H1 (cell line): ENCODE measurements around the gene ACP2. TPM values are rescaled to one million over a fixed set of nuclear protein-coding genes. Genes with fewer than 3 reads are reported as not detected.

ENCODE experiments used
- CTCF ChIA-PET: fragments of 300-600 bp; sonication (Branson Sonifier 250); formaldehyde crosslinking; loops from one replicate; lab custom pipeline; 2021; ENCODE audit not compliant: partially characterized antibody; lab: Charles Lee
- POLR2A ChIA-PET: fragments of 300-600 bp; sonication (Branson Sonifier 250); formaldehyde crosslinking; loops from one replicate; lab custom pipeline; 2021; ENCODE audit warnings: inconsistent platforms; ENCODE audit not compliant: partially characterized antibody; lab: Charles Lee
- DNase-seq, 2 experiments: peaks; one replicate each; pipeline versions ENCODE4 v3.0.0 to v3.0.0-alpha.2; 2010 to 2022; ENCODE audit warnings: low spot score in 2 of 2, low read depth in 1 of 2, mixed read lengths in 1 of 2
- FAIRE-seq: peaks from 2 replicates; lab custom pipeline; 2011; peaks lifted over from hg19 to GRCh38; lab: Jason Lieb, UNC
- H2AFZ ChIP-seq: 2 replicates; pipeline ENCODE4 v1.8.1; 2012; ENCODE audit warnings: low read length, inconsistent platforms
- H2AK5ac ChIP-seq: 2 replicates; pipeline ENCODE4 v1.6.1; 2013; ENCODE audit warnings: low read depth, low read length
- H2BK120ac ChIP-seq: replicated peaks from 2 replicates; pipeline ENCODE3; 2013; ENCODE audit warnings: low read depth, low read length, inconsistent platforms
- H2BK12ac ChIP-seq: 2 replicates; pipeline ENCODE4 v1.6.1; 2013; ENCODE audit warnings: low read depth, low read length
- H2BK15ac ChIP-seq: 2 replicates; pipeline ENCODE4 v1.6.1; 2013; ENCODE audit warnings: low read length
- H2BK20ac ChIP-seq: 2 replicates; pipeline ENCODE4 v1.6.1; 2013; ENCODE audit warnings: low read length
- H2BK5ac ChIP-seq: 2 replicates; pipeline ENCODE4 v1.6.1; 2013; ENCODE audit warnings: low read depth, low read length
- H3K14ac ChIP-seq: 2 replicates; pipeline ENCODE4 v1.6.1; 2013; ENCODE audit warnings: inconsistent platforms; ENCODE audit not compliant: insufficient read length
- H3K18ac ChIP-seq: 2 replicates; pipeline ENCODE4 v1.6.1; 2013; ENCODE audit warnings: low read length; ENCODE audit errors: extremely low read depth
- H3K23ac ChIP-seq: 2 replicates; pipeline ENCODE4 v1.6.1; 2013; ENCODE audit warnings: inconsistent platforms; ENCODE audit not compliant: insufficient read length
- H3K23me2 ChIP-seq: 2 replicates; pipeline ENCODE4 v1.6.1; 2013; ENCODE audit warnings: low read depth, low read length
- H3K27ac ChIP-seq: 2 replicates; pipeline ENCODE4 v1.6.1; 2011; ENCODE audit warnings: low read depth, low read length, inconsistent platforms
- H3K27me3 ChIP-seq, 4 experiments: replicated peaks in 1 of 4; 1 replicate in 1 of 4; 2 replicates in 3 of 4; pipeline versions ENCODE4 v1.6.1 to v1.8.1; 2011 to 2013; ENCODE audit warnings: low read length in 3 of 4, mild to moderate bottlenecking in 3 of 4, inconsistent platforms in 2 of 4, mixed read lengths in 2 of 4, moderate library complexity in 1 of 4; ENCODE audit not compliant: control insufficient read depth in 3 of 4, insufficient read depth in 3 of 4; ENCODE audit errors: extremely low read depth in 1 of 4
- H3K36me3 ChIP-seq, 4 experiments: 2 replicates each; pipeline versions ENCODE4 v1.6.1 to v1.8.1; 2011 to 2013; ENCODE audit warnings: mild to moderate bottlenecking in 4 of 4, low read length in 3 of 4, moderate library complexity in 2 of 4, control low read depth in 1 of 4, inconsistent platforms in 1 of 4; ENCODE audit not compliant: insufficient read depth in 4 of 4, control insufficient read depth in 2 of 4
- H3K4ac ChIP-seq: replicated peaks from 2 replicates; pipeline ENCODE3; 2013; ENCODE audit warnings: low read length, low read depth, mixed read lengths, inconsistent platforms; ENCODE audit not compliant: insufficient read length
- H3K4me1 ChIP-seq, 4 experiments: replicated peaks in 1 of 4; 1 replicate in 1 of 4; 2 replicates in 3 of 4; pipeline versions ENCODE4 v1.6.1 to v1.8.1; 2011 to 2013; ENCODE audit warnings: low read length in 3 of 4, inconsistent platforms in 2 of 4, mixed read lengths in 1 of 4; ENCODE audit not compliant: insufficient read depth in 4 of 4, control insufficient read depth in 3 of 4
- H3K4me2 ChIP-seq, 2 experiments: 2 replicates each; pipeline versions ENCODE4 v1.6.1 to v1.8.1; 2011 to 2013; ENCODE audit warnings: low read depth in 2 of 2, low read length in 2 of 2, control low read depth in 1 of 2, inconsistent platforms in 1 of 2, mild to moderate bottlenecking in 1 of 2; ENCODE audit not compliant: insufficient read depth in 1 of 2
- H3K4me3 ChIP-seq, 4 experiments: fragments of 200-600, 300-600 bp in 1 of 4; sonication (generic), shearing (Covaris generic), sonication (Bioruptor Twin) in 1 of 4; 2 replicates each; pipeline versions ENCODE4 v1.5.1 to v1.8.1; 2011 to 2016; ENCODE audit warnings: low read length in 4 of 4, low read depth in 3 of 4, control low read depth in 2 of 4, inconsistent platforms in 2 of 4, mild to moderate bottlenecking in 2 of 4, mixed read lengths in 1 of 4, moderate library complexity in 1 of 4; ENCODE audit not compliant: insufficient read depth in 2 of 4; ENCODE audit errors: extremely low read depth in 1 of 4
- H3K56ac ChIP-seq: replicated peaks from 2 replicates; pipeline ENCODE3; 2013; ENCODE audit warnings: low read depth, mild to moderate bottlenecking, mixed read lengths, low read length, inconsistent platforms; ENCODE audit not compliant: insufficient read length
- H3K79me1 ChIP-seq: 2 replicates; pipeline ENCODE4 v1.6.1; 2013; ENCODE audit warnings: low read depth, low read length, control low read depth
- H3K79me2 ChIP-seq, 2 experiments: 2 replicates each; pipeline versions ENCODE4 v1.6.1 to v1.8.1; 2012 to 2013; ENCODE audit warnings: low read length in 2 of 2, mild to moderate bottlenecking in 2 of 2, inconsistent platforms in 1 of 2; ENCODE audit not compliant: insufficient read depth in 2 of 2, control insufficient read depth in 1 of 2
- H3K9ac ChIP-seq, 4 experiments: replicated peaks in 1 of 4; 1 replicate in 1 of 4; 2 replicates in 3 of 4; pipeline versions ENCODE4 v1.6.1 to v1.8.1; 2011 to 2013; ENCODE audit warnings: low read depth in 3 of 4, low read length in 3 of 4, control low read depth in 2 of 4, mild to moderate bottlenecking in 2 of 4, moderate library complexity in 2 of 4, inconsistent platforms in 1 of 4; ENCODE audit errors: extremely low read depth in 1 of 4
- H3K9me3 ChIP-seq, 2 experiments: 2 replicates each; pipeline versions ENCODE4 v1.6.1 to v1.8.1; 2012 to 2013; ENCODE audit warnings: mild to moderate bottlenecking in 2 of 2, moderate library complexity in 2 of 2, control low read depth in 1 of 2, inconsistent platforms in 1 of 2, low read depth in 1 of 2, low read length in 1 of 2, mixed read lengths in 1 of 2; ENCODE audit not compliant: insufficient read depth in 2 of 2
- H4K20me1 ChIP-seq, 2 experiments: replicated peaks in 1 of 2; 2 replicates each; pipeline versions ENCODE3 to v1.8.1; 2011 to 2013; ENCODE audit warnings: inconsistent platforms in 2 of 2, low read length in 2 of 2, mild to moderate bottlenecking in 1 of 2; ENCODE audit not compliant: insufficient read depth in 2 of 2, control insufficient read depth in 1 of 2
- H4K5ac ChIP-seq: 2 replicates; pipeline ENCODE4 v1.6.1; 2013; ENCODE audit warnings: low read length, low read depth, mixed read lengths, inconsistent platforms; ENCODE audit not compliant: insufficient read length
- H4K8ac ChIP-seq: 2 replicates; pipeline ENCODE4 v1.8.0; 2013; ENCODE audit warnings: mild to moderate bottlenecking, moderate library complexity, low read length, inconsistent platforms; ENCODE audit not compliant: insufficient read depth; ENCODE audit errors: extremely low read depth
- H4K91ac ChIP-seq: replicated peaks from 2 replicates; pipeline ENCODE3; 2013; ENCODE audit warnings: low read length, mixed read lengths, inconsistent platforms; ENCODE audit not compliant: insufficient read length
- EZH2 ChIP-seq: fragments of 200-600 bp; sonication (generic); IDR thresholded peaks from 2 replicates; pipeline ENCODE4 v1.7.1; 2012; ENCODE audit warnings: low read depth, mild to moderate bottlenecking, moderate library complexity, low read length, inconsistent platforms; ENCODE audit not compliant: severe bottlenecking
- MAX ChIP-seq: IDR thresholded peaks from 2 replicates; pipeline ENCODE4 v1.6.1; 2012; ENCODE audit warnings: inconsistent platforms
- RXRA ChIP-seq: IDR thresholded peaks from 2 replicates; pipeline ENCODE4 v1.6.1; 2011; ENCODE audit warnings: low read depth, mild to moderate bottlenecking, low read length, moderate library complexity; ENCODE audit not compliant: insufficient read depth
- SIN3A ChIP-seq, 2 experiments: IDR thresholded peaks in 1 of 2; conservative IDR thresholded peaks in 1 of 2; 2 replicates each; pipeline ENCODE4 v1.6.1; 2011 to 2012; ENCODE audit warnings: low read length in 2 of 2, improper control_type of control experiment in 1 of 2, low read depth in 1 of 2, mild to moderate bottlenecking in 1 of 2
- whole genome bisulfite sequencing, 2 experiments: shearing (Covaris generic) in 1 of 2; methylation state at CpG; one replicate each; pipeline versions ENCODE4 v1.1.6 to v1.1.7; 2013 to 2015; ENCODE audit warnings: low lambda C conversion rate in 2 of 2, mixed read lengths in 2 of 2, inconsistent platforms in 1 of 2, low coverage in 1 of 2, missing lambda C conversion rate in 1 of 2; ENCODE audit not compliant: insufficient replicate concordance in 2 of 2, insufficient coverage in 1 of 2, insufficient read length in 1 of 2; ENCODE audit errors: extremely low coverage in 1 of 2, missing lambda C conversion rate in 1 of 2; 5-methylcytosine and 5-hydroxymethylcytosine counted together
- polyA plus RNA-seq, 7 experiments: library from polyadenylated mRNA; depleted of rRNA in 3 of 7; stranded (reverse) in 5 of 7; unstranded in 2 of 7; fragments of >200 nt in 5 of 7; fragments of 200-250 nt in 2 of 7; gene quantifications; 1 replicate in 5 of 7; 2 replicates in 1 of 7; 4 replicates in 1 of 7; pipeline versions ENCODE4 v1.2.1 to v1.2.3, GENCODE V29; 2011 to 2013; ENCODE audit warnings: missing spikeins in 2 of 7, mixed read lengths in 2 of 7
- total RNA-seq: library from RNA; stranded (reverse); fragmentation: NEBNext Ultra II Directional; extraction: Animal tissue kit (Norgen Biotek cat#: 25700); gene quantifications from 2 replicates; pipeline ENCODE4 v1.2.1, GENCODE V29; 2021
- TF ChIP-seq, protein P1 (sequence below): IDR thresholded peaks from 2 replicates; pipeline ENCODE4 v1.6.1; 2011; ENCODE audit warnings: low read length, improper control_type of control experiment

ACP2 gene
- total and polyA plus RNA-seq, 2 of the 8 experiments (the other 6 are each of a cell fraction or from before 2014, with no cell fraction given) = 17.8 to 19.8 TPM

GRCh38 chr11:47239852-47240251, 8.8 kb downstream of the ACP2 start:
- 98% methylated on average over 9 of the region's 10 CpGs; no CpG with 5 or more reads in 1 of the 2 experiments for WGBS, 2 experiments
- CTCF ChIA-PET = interaction anchor here (11.4 kb wide), 2 partner anchors 20 to 60 kb away, joined by 88 to 107 read pairs; partner anchors contain the start of genes ARFGAP2 and NR1H3
- TF ChIP-seq EZH2 = no peak
- no peak for TF ChIP-seq SIN3A (conservative IDR thresholded peaks at IDR 0.05 in 1 of 2, IDR thresholded peaks at IDR 0.05 in 1 of 2; ENCODE audit: low read depth in 1 of 2, low read length in 2 of 2)
- TF ChIP-seq RXRA = no peak
- TF ChIP-seq, protein P1, sequence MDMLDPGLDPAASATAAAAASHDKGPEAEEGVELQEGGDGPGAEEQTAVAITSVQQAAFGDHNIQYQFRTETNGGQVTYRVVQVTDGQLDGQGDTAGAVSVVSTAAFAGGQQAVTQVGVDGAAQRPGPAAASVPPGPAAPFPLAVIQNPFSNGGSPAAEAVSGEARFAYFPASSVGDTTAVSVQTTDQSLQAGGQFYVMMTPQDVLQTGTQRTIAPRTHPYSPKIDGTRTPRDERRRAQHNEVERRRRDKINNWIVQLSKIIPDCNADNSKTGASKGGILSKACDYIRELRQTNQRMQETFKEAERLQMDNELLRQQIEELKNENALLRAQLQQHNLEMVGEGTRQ = no peak
- TF ChIP-seq MAX = no peak

More at GRCh38 chr11:47239852-47240251, 8.8 kb downstream of the ACP2 start:
- H3K4me3 ChIP-seq = no peak overlapping the region
- H4K5ac ChIP-seq = no peak overlapping the region
- H3K9ac ChIP-seq = no peak overlapping the region
- H3K4ac ChIP-seq = no peak overlapping the region
- no peak overlapping the region for H4K91ac ChIP-seq
- no peaks in the 10 kb centered on the region for H3K27me3 ChIP-seq
- DNase-seq (no peak), FAIRE-seq (no peak)
- H3K18ac ChIP-seq = no peak overlapping the region
- no peak overlapping the region for H3K14ac ChIP-seq
- no peaks in the 10 kb centered on the region for H3K9me3 ChIP-seq
- POLR2A ChIA-PET = interaction anchor here (1.0 to 11.9 kb wide), 4 partner anchors 6 to 28 kb away, joined by 3 to 138 read pairs (median 5); partner anchors contain the start of genes ACP2 and DDB2
- H4K20me1 ChIP-seq = peaks cover 0 to 10% of the 10 kb centered on the region in 2 experiments
- no peak overlapping the region for H3K27ac ChIP-seq
- H4K8ac ChIP-seq = no peak overlapping the region
- H2AK5ac ChIP-seq = no peak overlapping the region
- H2BK120ac ChIP-seq = no peak overlapping the region
- H3K4me2 ChIP-seq = no peak overlapping the region
- H3K23me2 ChIP-seq = no peaks in the 10 kb centered on the region
- no peaks in the 10 kb centered on the region; the same call in 1 of the 2 replicates for H3K79me1 ChIP-seq
- H3K56ac ChIP-seq = no peak overlapping the region
- no peak overlapping the region for H3K23ac ChIP-seq
- no peak overlapping the region for H2AFZ ChIP-seq
- no peak overlapping the region for H2BK5ac ChIP-seq
- H3K79me2 ChIP-seq = no peaks in the 10 kb centered on the region
- no peak overlapping the region for H2BK12ac ChIP-seq
- H3K36me3 ChIP-seq = peaks cover 22 to 51% (median 42%) of the 10 kb centered on the region in 4 experiments
- H2BK15ac ChIP-seq = no peak overlapping the region
- H3K4me1 ChIP-seq = no peaks in the 10 kb centered on the region
- H2BK20ac ChIP-seq = no peak overlapping the region
